OCI-LY3 (cell line): ENCODE data around the gene ZNF500.

Source experiments
- H2AFZ ChIP-seq: fragments of 200-600, 300-600 bp; shearing (Covaris generic); 2 replicates; pipeline ENCODE4 v1.6.0; 2014; ENCODE audit warnings: antibody characterized with exemption, low read depth, low read length
- H3K27ac ChIP-seq: fragments of 200-600, 300-600 bp; sonication (generic); 2 replicates; pipeline ENCODE4 v1.5.1; 2014; ENCODE audit warnings: mild to moderate bottlenecking, low read length, moderate library complexity, mixed read lengths
- H3K27me3 ChIP-seq: fragments of 200-600, 300-600 bp; sonication (generic); 2 replicates; pipeline ENCODE4 v1.6.1; 2014; ENCODE audit warnings: low read depth, low read length, mixed read lengths
- H3K36me3 ChIP-seq: fragments of 200-600, 300-600 bp; sonication (generic); replicated peaks from 2 replicates; pipeline ENCODE3; 2014; ENCODE audit warnings: low read depth, low read length, mixed read lengths
- H3K4me1 ChIP-seq: fragments of 300-600, 200-600 bp; sonication (generic); 2 replicates; pipeline ENCODE4 v1.6.1; 2014; ENCODE audit warnings: low read length, mixed read lengths
- H3K4me2 ChIP-seq: fragments of 200-600, 300-600 bp; sonication (generic); 2 replicates; pipeline ENCODE4 v1.6.1; 2014; ENCODE audit warnings: low read length, mixed read lengths
- H3K4me3 ChIP-seq: fragments of 300-600, 200-600 bp; sonication (generic); 2 replicates; pipeline ENCODE4 v1.5.1; 2014; ENCODE audit warnings: antibody characterized with exemption, mild to moderate bottlenecking, low read length, moderate library complexity
- H3K79me2 ChIP-seq: fragments of 300-600, 200-600 bp; shearing (Covaris generic); 2 replicates; pipeline ENCODE4 v1.6.1; 2014; ENCODE audit warnings: mild to moderate bottlenecking, low read length, mixed read lengths
- H3K9ac ChIP-seq: fragments of 300-600, 200-600 bp; shearing (Covaris generic); 2 replicates; pipeline ENCODE4 v1.6.0; 2014; ENCODE audit warnings: mild to moderate bottlenecking, low read length, moderate library complexity
- H3K9me3 ChIP-seq: fragments of 200-600, 300-600 bp; shearing (Covaris generic); 2 replicates; pipeline ENCODE4 v1.6.1; 2014; ENCODE audit warnings: low read length, mixed read lengths; ENCODE audit not compliant: insufficient read depth
- H4K20me1 ChIP-seq: fragments of 200-600, 300-600 bp; sonication (generic); 2 replicates; pipeline ENCODE4 v1.6.1; 2016; ENCODE audit warnings: low read length, mixed read lengths; ENCODE audit not compliant: insufficient read depth
- CTCF ChIP-seq: fragments of 200-600, 300-600 bp; sonication (generic); IDR thresholded peaks from 2 replicates; pipeline ENCODE4 v1.5.1; 2014; ENCODE audit warnings: antibody characterized with exemption, low read length, low read depth
- EZH2phosphoT487 ChIP-seq: fragments of 200-600 bp; shearing (Covaris generic); IDR thresholded peaks from 2 replicates; pipeline ENCODE4 v1.6.1; 2018; ENCODE audit warnings: antibody characterized with exemption, mixed run types, low read depth

ZNF500 gene

GRCh38 chr16:4709481-4709880, 57.5 kb downstream of the ZNF500 start:
- Histone ChIP-seq H3K9me3 (no peaks in the 10 kb centered on the region), H2AFZ (no peak overlapping the region), H3K4me3 (no peak overlapping the region), H4K20me1 (no peaks in the 10 kb centered on the region), H3K4me2 (no peak overlapping the region), H3K27me3 (no peaks in the 10 kb centered on the region), H3K4me1 (no peaks in the 10 kb centered on the region), H3K79me2 (no peaks in the 10 kb centered on the region), H3K9ac (no peak overlapping the region), H3K36me3 (peaks cover 6% of the 10 kb centered on the region), H3K27ac (no peak overlapping the region)
- TF ChIP-seq CTCF, result no peak
- no peak for TF ChIP-seq EZH2phosphoT487

DNA sequence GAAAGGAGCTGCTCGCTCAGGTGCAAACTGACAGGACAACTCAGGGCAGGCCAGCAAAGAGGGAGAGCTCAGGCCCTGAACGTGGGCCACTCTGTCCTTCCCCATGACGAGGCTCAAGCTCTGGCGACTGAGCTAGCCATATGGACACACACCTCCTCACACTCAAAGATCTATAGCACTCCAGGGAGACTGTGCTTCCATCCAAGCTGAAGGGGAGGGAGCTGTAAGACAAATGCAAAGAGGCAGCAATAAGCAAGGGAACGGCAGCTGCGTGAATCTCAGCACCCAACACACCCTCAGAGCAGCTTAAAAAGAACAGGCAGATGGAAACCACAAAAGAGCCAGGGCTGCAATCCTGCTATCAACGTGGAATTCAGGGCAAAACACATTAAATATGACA, 60.1 kb downstream of the ZNF500 start:
- H3K27ac ChIP-seq, result no peak overlapping the region
- no peaks in the 10 kb centered on the region for H3K9me3 ChIP-seq
- H3K36me3 ChIP-seq, result peaks cover 6% of the 10 kb centered on the region
- H3K4me2 ChIP-seq, result no peak overlapping the region
- no peak for TF ChIP-seq CTCF
- TF ChIP-seq EZH2phosphoT487, result no peak
- no peak overlapping the region for H2AFZ ChIP-seq
- H3K9ac ChIP-seq, result no peak overlapping the region
- no peaks in the 10 kb centered on the region for H3K79me2 ChIP-seq
- no peaks in the 10 kb centered on the region for H3K4me1 ChIP-seq
- no peaks in the 10 kb centered on the region for H3K27me3 ChIP-seq
- H3K4me3 ChIP-seq, result no peak overlapping the region
- H4K20me1 ChIP-seq, result no peaks in the 10 kb centered on the region

DNA sequence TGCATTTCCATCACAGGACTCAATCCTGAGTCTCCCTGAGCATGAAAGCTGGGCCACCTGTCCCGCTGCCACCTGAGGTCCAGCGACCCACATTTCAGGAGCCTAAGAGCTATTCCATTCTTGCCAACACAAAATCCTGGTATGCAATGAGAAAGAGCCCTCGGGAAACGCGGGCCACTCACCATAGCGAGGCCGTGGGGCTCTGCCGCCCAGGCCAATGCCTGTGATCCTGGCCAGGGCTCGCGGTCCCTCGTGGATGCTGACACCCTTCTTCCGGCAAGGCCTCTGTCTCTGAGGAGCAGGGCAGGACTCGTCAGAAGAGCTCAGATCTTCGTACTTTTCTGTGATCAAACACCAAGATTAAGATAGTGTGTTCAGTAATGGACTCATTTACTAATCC, 62.0 kb downstream of the ZNF500 start:
- TF ChIP-seq EZH2phosphoT487 (no peak), CTCF (no peak)

GRCh38 chr16:4704491-4704890, 62.5 kb downstream of the ZNF500 start:
- no peak for TF ChIP-seq CTCF
- no peak for TF ChIP-seq EZH2phosphoT487
- Histone ChIP-seq H3K36me3 (peaks cover 7% of the 10 kb centered on the region), H3K9ac (no peak overlapping the region), H2AFZ (no peak overlapping the region), H3K4me2 (no peak overlapping the region), H3K27me3 (no peaks in the 10 kb centered on the region), H4K20me1 (no peaks in the 10 kb centered on the region), H3K4me3 (no peak overlapping the region), H3K79me2 (no peaks in the 10 kb centered on the region), H3K9me3 (no peaks in the 10 kb centered on the region), H3K4me1 (no peaks in the 10 kb centered on the region), H3K27ac (no peak overlapping the region)

More for the DNA sequence above, 62.0 kb downstream of the ZNF500 start:
- Histone ChIP-seq H3K79me2 (no peaks in the 10 kb centered on the region), H3K27ac (no peak overlapping the region), H4K20me1 (no peaks in the 10 kb centered on the region), H3K4me2 (no peak overlapping the region), H3K9me3 (no peaks in the 10 kb centered on the region), H3K27me3 (no peaks in the 10 kb centered on the region), H3K36me3 (peaks cover 3% of the 10 kb centered on the region), H3K4me1 (no peaks in the 10 kb centered on the region), H2AFZ (no peak overlapping the region), H3K4me3 (no peak overlapping the region), H3K9ac (no peak overlapping the region)
